ENCODE data around the gene IRF2BP1.

IRF2BP1 gene

GRCh38 chr19:45931055-45931454 is 45.1 kb upstream of the IRF2BP1 start:
- H3K36me3 Mint-ChIP-seq (ENCODE audit: low read depth), result no peaks in the 10 kb centered on the region
- TF ChIP-seq CTCF (IDR thresholded peaks at IDR 0.05), result no peak
- H3K27ac Mint-ChIP-seq, result no peak overlapping the region
- H3K4me1 Mint-ChIP-seq, result peaks cover 6% of the 10 kb centered on the region
- peaks cover 78% of the 10 kb centered on the region for H3K27me3 Mint-ChIP-seq (ENCODE audit: low read depth, poor library complexity)
- H3K9me3 Mint-ChIP-seq, result peaks cover 3% of the 10 kb centered on the region
- H3K4me3 Mint-ChIP-seq, result no peak overlapping the region
- no peak for DNase-seq

DNA sequence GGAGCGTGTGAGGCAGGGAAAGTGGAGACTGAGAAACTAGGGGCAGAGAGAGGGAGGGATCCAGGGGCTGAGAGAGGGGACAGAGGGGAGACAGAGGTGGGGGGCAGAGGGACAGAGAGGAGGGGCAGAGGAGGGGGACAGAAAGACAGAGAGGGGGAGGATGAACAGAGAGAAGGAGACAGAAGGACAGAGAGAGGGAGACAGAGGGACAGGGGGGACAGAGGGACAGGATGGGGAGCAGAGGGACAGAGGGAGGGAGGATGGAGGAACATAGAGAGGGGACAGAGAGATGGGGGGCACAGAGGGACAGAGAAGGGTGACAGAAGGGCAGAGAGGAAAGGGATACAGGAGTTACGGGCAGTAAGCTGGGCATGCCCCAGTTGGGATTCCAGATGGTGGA is 43.3 kb upstream of the IRF2BP1 start:
- peaks cover 74% of the 10 kb centered on the region for H3K27me3 Mint-ChIP-seq (ENCODE audit: low read depth, poor library complexity)
- no peak for TF ChIP-seq CTCF (IDR thresholded peaks at IDR 0.05)
- peaks cover 3% of the 10 kb centered on the region for H3K9me3 Mint-ChIP-seq
- H3K27ac Mint-ChIP-seq, result no peak overlapping the region
- H3K36me3 Mint-ChIP-seq (ENCODE audit: low read depth), result no peaks in the 10 kb centered on the region
- peak overlapping the region; percentile 15 for H3K4me3 Mint-ChIP-seq
- peaks cover 6% of the 10 kb centered on the region for H3K4me1 Mint-ChIP-seq
- DNase-seq, result no peak

GRCh38 chr19:45927565-45928261 is 41.8 kb upstream of the IRF2BP1 start:
- peak overlapping the region; percentile 34 for H3K4me3 Mint-ChIP-seq
- H3K36me3 Mint-ChIP-seq (ENCODE audit: low read depth), result no peaks in the 10 kb centered on the region
- TF ChIP-seq CTCF (IDR thresholded peaks at IDR 0.05), result no peak
- peak; percentile 96 for DNase-seq
- H3K4me1 Mint-ChIP-seq, result peaks cover 6% of the 10 kb centered on the region
- H3K9me3 Mint-ChIP-seq, result peaks cover 3% of the 10 kb centered on the region
- no peak overlapping the region for H3K27ac Mint-ChIP-seq
- H3K27me3 Mint-ChIP-seq (ENCODE audit: low read depth, poor library complexity), result peaks cover 65% of the 10 kb centered on the region

DNA sequence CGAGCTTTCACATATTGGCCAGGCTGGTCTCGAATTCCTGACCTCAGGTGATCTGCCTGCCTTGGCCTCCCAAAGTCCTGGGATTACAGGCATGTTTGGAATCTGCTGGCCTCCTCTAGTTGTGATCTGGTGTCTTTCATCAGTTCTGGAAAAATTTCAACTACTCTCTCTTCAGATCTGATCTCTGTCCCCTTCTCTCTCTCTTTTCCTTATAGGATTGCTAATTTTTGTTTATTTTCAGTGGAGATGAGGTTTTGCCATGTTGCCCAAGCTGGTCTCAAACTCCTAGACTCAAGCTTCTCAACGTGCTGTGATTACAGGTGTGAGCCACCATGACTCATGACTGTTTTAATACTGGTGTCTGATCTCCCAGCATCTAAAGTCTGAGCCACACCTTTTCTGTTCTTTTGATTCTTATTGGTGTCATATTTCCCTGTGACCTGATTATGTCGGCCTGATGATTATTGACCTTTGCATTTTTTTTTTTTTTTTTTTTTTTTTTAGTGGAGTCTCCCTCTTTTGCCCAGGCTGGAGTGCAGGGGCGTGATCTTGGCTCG is 39.0 kb upstream of the IRF2BP1 start:
- Mint-ChIP-seq H3K36me3 (ENCODE audit: low read depth) (no peaks in the 10 kb centered on the region), H3K27me3 (ENCODE audit: low read depth, poor library complexity) (peaks cover 45% of the 10 kb centered on the region), H3K9me3 (peaks cover 3% of the 10 kb centered on the region), H3K4me1 (peaks cover 6% of the 10 kb centered on the region), H3K27ac (no peak overlapping the region), H3K4me3 (no peak overlapping the region)
- no peak for TF ChIP-seq CTCF (IDR thresholded peaks at IDR 0.05)
- no peak for DNase-seq

DNA sequence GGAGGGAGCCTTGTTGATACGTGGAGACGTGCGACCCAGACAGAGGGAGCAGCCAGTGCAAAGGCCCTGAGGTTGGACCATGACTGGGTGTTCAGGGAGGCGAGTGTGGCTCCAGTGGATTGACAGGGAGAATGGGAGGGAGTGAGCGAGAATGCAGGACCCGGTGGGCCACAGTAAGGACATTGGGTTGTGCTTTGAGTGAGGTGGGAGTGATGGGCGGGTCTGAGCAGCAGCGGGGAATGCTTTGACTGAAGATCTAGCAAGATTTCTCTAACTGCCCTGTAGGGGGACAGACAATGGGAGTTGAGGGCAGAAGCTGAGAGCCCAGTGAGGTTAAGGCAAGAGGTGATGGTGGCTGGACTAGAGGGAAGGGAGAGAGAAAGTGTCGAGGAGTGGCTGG is 36.3 kb upstream of the IRF2BP1 start:
- Mint-ChIP-seq H3K4me3 (no peak overlapping the region), H3K27ac (no peak overlapping the region), H3K4me1 (no peaks in the 10 kb centered on the region), H3K9me3 (no peaks in the 10 kb centered on the region), H3K36me3 (ENCODE audit: low read depth) (no peaks in the 10 kb centered on the region), H3K27me3 (ENCODE audit: low read depth, poor library complexity) (peaks cover 37% of the 10 kb centered on the region)
- TF ChIP-seq CTCF (IDR thresholded peaks at IDR 0.05), result no peak
- DNase-seq, result no peak

DNA sequence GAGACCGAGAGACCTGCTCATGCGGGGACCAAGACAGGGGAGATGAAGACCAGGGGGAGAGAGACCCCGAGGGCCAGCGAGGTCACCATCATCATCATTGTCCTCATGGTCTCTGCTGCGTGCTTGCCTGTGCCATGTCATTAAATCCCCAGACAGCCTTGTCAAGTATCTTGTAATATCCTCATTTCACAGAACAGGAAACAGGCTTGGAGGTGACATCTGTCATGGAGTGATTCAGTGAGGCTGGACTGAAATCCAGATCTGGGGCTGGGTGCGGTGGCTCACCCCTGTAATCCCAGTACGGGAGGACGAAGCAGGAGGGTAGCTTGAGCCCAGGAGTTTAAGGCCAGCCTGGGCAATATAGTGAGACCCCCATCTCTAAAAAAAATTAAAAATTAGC is 34.5 kb upstream of the IRF2BP1 start:
- peak overlapping the region; percentile 22 for H3K27ac Mint-ChIP-seq

More for the DNA sequence above, 34.5 kb upstream of the IRF2BP1 start:
- DNase-seq, result no peak
- Mint-ChIP-seq H3K9me3 (no peaks in the 10 kb centered on the region), H3K4me3 (no peak overlapping the region), H3K4me1 (no peaks in the 10 kb centered on the region), H3K27me3 (ENCODE audit: low read depth, poor library complexity) (peaks cover 38% of the 10 kb centered on the region), H3K36me3 (ENCODE audit: low read depth) (no peaks in the 10 kb centered on the region)
- no peak for TF ChIP-seq CTCF (IDR thresholded peaks at IDR 0.05)

Data from nephron progenitor cell (in vitro differentiated cells).